GM12878 (cell line): ENCODE measurements around the gene TSFM. TPM values are rescaled to one million over a fixed set of nuclear protein-coding genes. Genes with fewer than 3 reads are reported as not detected.

Experiments used
- ATAC-seq: fragments of 200-7000 bp; cut with Tn5 transposase; 3 replicates; pipeline ENCODE4 v1.9.1; 2020; ENCODE audit warnings: mild to moderate bottlenecking, moderate library complexity
- BruUV-seq: library from RNA; stranded (reverse); fragments of 400-500 nt; replicated peaks from 2 replicates; lab custom pipeline; 2021; lab: Mats Ljungman, UMichigan
- CTCF ChIA-PET: fragments of 300-600 bp; sonication (Branson Sonifier 250); formaldehyde crosslinking; extraction: SDS; loops from one replicate; lab custom pipeline; 2021; ENCODE audit warnings: inconsistent platforms; lab: Yijun Ruan, JAX
- POLR2A ChIA-PET: fragments of 350-600 bp; formaldehyde crosslinking; extraction: SDS; loops from one replicate; lab custom pipeline; 2021; ENCODE audit warnings: inconsistent platforms; lab: Charles Lee
- RAD21 ChIA-PET: fragments of 300-600 bp; sonication (Branson Sonifier 250); formaldehyde crosslinking; loops from one replicate; lab custom pipeline; 2023; ENCODE audit warnings: antibody characterized with exemption; ENCODE audit not compliant: unreplicated experiment; lab: Charles Lee
- SMC1A ChIA-PET: fragments of 300-600 bp; sonication (Branson Sonifier 250); formaldehyde crosslinking; loops from one replicate; lab custom pipeline; 2023; ENCODE audit not compliant: unreplicated experiment, uncharacterized antibody; lab: Charles Lee
- DNase-seq: peaks from one replicate; pipeline ENCODE4 v3.0.0-alpha.2; 2011; ENCODE audit warnings: low read depth, low spot score
- FAIRE-seq: peaks from 3 replicates; lab custom pipeline; 2011; peaks lifted over from hg19 to GRCh38; lab: Jason Lieb, UNC
- H2AFZ ChIP-seq: 2 replicates; pipeline ENCODE4 v1.6.0; 2011; ENCODE audit warnings: low read depth, low read length, control low read depth; ENCODE audit not compliant: control insufficient read depth
- H3K27ac ChIP-seq: 2 replicates; pipeline ENCODE4 v1.5.1; 2011; ENCODE audit warnings: control low read depth; ENCODE audit not compliant: control insufficient read depth, insufficient read depth
- H3K27me3 ChIP-seq, 2 experiments: replicated peaks in 1 of 2; 2 replicates each; pipeline versions ENCODE4 v1.6.0 to v1.6.1; 2011; ENCODE audit warnings: low read length in 1 of 2; ENCODE audit not compliant: control insufficient read depth in 2 of 2, insufficient read depth in 2 of 2
- H3K36me3 ChIP-seq, 2 experiments: 2 replicates each; pipeline ENCODE4 v1.5.1; 2011; ENCODE audit warnings: low read length in 1 of 2; ENCODE audit not compliant: control insufficient read depth in 2 of 2, insufficient read depth in 2 of 2
- H3K4me1 ChIP-seq: 2 replicates; pipeline ENCODE4 v1.6.1; 2011; ENCODE audit warnings: mild to moderate bottlenecking, low read length, moderate library complexity, mixed read lengths; ENCODE audit not compliant: control insufficient read depth, insufficient read depth
- H3K4me2 ChIP-seq: 2 replicates; pipeline ENCODE4 v1.6.0; 2011; ENCODE audit warnings: control low read depth; ENCODE audit not compliant: control insufficient read depth, insufficient read depth
- H3K4me3 ChIP-seq: fragments of 200-600 bp; sonication (generic); 2 replicates; pipeline ENCODE4 v1.5.1; 2016
- H3K79me2 ChIP-seq: 2 replicates; pipeline ENCODE4 v1.6.0; 2011; ENCODE audit warnings: low read length; ENCODE audit not compliant: control insufficient read depth, insufficient read depth
- H3K9ac ChIP-seq: 2 replicates; pipeline ENCODE4 v1.8.0; 2011; ENCODE audit warnings: low read length, control low read depth, mixed read lengths; ENCODE audit not compliant: control insufficient read depth, insufficient read depth
- H3K9me3 ChIP-seq: replicated peaks from 3 replicates; pipeline ENCODE4 v1.5.1; 2011; ENCODE audit warnings: mild to moderate bottlenecking, low read length; ENCODE audit not compliant: control insufficient read depth, insufficient read depth
- H4K20me1 ChIP-seq: 2 replicates; pipeline ENCODE4 v1.6.0; 2011; ENCODE audit not compliant: control insufficient read depth, insufficient read depth
- CBX5 ChIP-seq: sonication (generic); IDR thresholded peaks from 2 replicates; pipeline ENCODE4 v1.6.1; 2016; ENCODE audit warnings: low read depth, moderate library complexity, mild to moderate bottlenecking, inconsistent platforms
- CHD1 ChIP-seq: IDR thresholded peaks from 2 replicates; pipeline ENCODE4 v1.6.1; 2012; ENCODE audit warnings: low read depth, low read length, improper control_type of control experiment
- EGR1 ChIP-seq, 2 experiments: IDR thresholded peaks; 1 replicate in 1 of 2; 2 replicates in 1 of 2; pipeline ENCODE4 v1.6.1; 2011 to 2012; ENCODE audit warnings: low read depth in 2 of 2, low read length in 2 of 2, borderline replicate concordance in 1 of 2, mild to moderate bottlenecking in 1 of 2, moderate library complexity in 1 of 2
- EZH2 ChIP-seq: IDR thresholded peaks from 2 replicates; pipeline ENCODE4 v1.6.1; 2012; ENCODE audit warnings: low read depth, mild to moderate bottlenecking, control low read depth, inconsistent platforms, low read length, borderline replicate concordance; ENCODE audit not compliant: control insufficient read depth
- GABPA ChIP-seq: IDR thresholded peaks from 2 replicates; pipeline ENCODE4 v1.6.1; 2014; ENCODE audit warnings: antibody characterized with exemption, low read depth, mild to moderate bottlenecking, inconsistent platforms
- MXI1 ChIP-seq: fragments of 150-350 bp; IDR thresholded peaks from 2 replicates; pipeline ENCODE4 v1.6.1; 2011; ENCODE audit warnings: low read depth, mild to moderate bottlenecking, inconsistent platforms, low read length, improper control_type of control experiment
- MYC ChIP-seq: IDR thresholded peaks from 2 replicates; pipeline ENCODE4 v1.6.1; 2011; ENCODE audit warnings: mild to moderate bottlenecking, low read length, moderate library complexity, inconsistent platforms; ENCODE audit not compliant: insufficient read depth, insufficient replicate concordance, insufficient read length, severe bottlenecking
- POLR2AphosphoS2 ChIP-seq: IDR thresholded peaks from 2 replicates; pipeline ENCODE4 v1.6.1; 2011; ENCODE audit warnings: low read depth, mild to moderate bottlenecking, low read length, improper control_type of control experiment, moderate library complexity
- RAD51 ChIP-seq: fragments of 450-650 bp; IDR thresholded peaks from 2 replicates; pipeline ENCODE4 v1.6.1; 2016; ENCODE audit warnings: moderate library complexity, mild to moderate bottlenecking, inconsistent platforms
- RCOR1 ChIP-seq: conservative IDR thresholded peaks from 2 replicates; pipeline ENCODE4 v1.6.1; 2012; ENCODE audit warnings: low read depth, low read length, improper control_type of control experiment
- RELA ChIP-seq: fragments of 450-650 bp; IDR thresholded peaks from 2 replicates; pipeline ENCODE4 v1.8.0; 2014; ENCODE audit warnings: borderline replicate concordance; ENCODE audit not compliant: partially characterized antibody
- ZNF384 ChIP-seq: IDR thresholded peaks from 2 replicates; pipeline ENCODE4 v1.6.1; 2012; ENCODE audit warnings: low read depth, mild to moderate bottlenecking, low read length, improper control_type of control experiment, borderline replicate concordance
- ZNF622 ChIP-seq: fragments of 450-650 bp; IDR thresholded peaks from 2 replicates; pipeline ENCODE4 v1.6.1; 2017; ENCODE audit warnings: mild to moderate bottlenecking, inconsistent platforms
- WGBS: methylation state at CpG from one replicate; pipeline ENCODE4 v1.1.6; 2016; ENCODE audit warnings: low lambda C conversion rate; ENCODE audit not compliant: insufficient replicate concordance, insufficient coverage; ENCODE audit errors: missing lambda C conversion rate; 5-methylcytosine and 5-hydroxymethylcytosine counted together
- in situ Hi-C: fragments of 300-500 bp; cut with MboI; formaldehyde crosslinking; loops from 9 replicates; pipeline ENCODE4 v1.14.3; 2018; ENCODE audit warnings: mixed read lengths
- intact Hi-C: fragments of 100-400 bp; cut with micrococcal nuclease; formaldehyde crosslinking; loops from one replicate; pipeline ENCODE4 v1.14.2; 2022; ENCODE audit not compliant: unreplicated experiment
- polyA plus RNA-seq, 11 experiments: library from polyadenylated mRNA; depleted of rRNA in 4 of 11; unstranded in 6 of 11; stranded (reverse) in 5 of 11; fragments of >200 nt; fragmentation: Nextera tagmentation in 4 of 11; fragmentation: Illumina TruSeq in 1 of 11; extraction: Ambion mirVana in 4 of 11; extraction: Trizol in 1 of 11; gene quantifications; 1 replicate in 1 of 11; 2 replicates in 10 of 11; pipeline versions ENCODE4 v1.2.1 to v1.2.3, GENCODE V29; 2011 to 2016; ENCODE audit warnings: inconsistent platforms in 2 of 11, missing spikeins in 2 of 11, low read depth in 1 of 11
- total RNA-seq, 4 experiments: library from RNA; depleted of rRNA in 3 of 4; stranded (reverse); fragments of >200 nt in 3 of 4; fragmentation: Illumina TruSeq in 1 of 4; extraction: Trizol in 1 of 4; gene quantifications; 2 replicates each; pipeline versions ENCODE4 v1.2.1 to v1.2.3, GENCODE V29; 2013 to 2021
- TF ChIP-seq, protein P1 (sequence below): IDR thresholded peaks from 2 replicates; pipeline ENCODE4 v1.6.1; 2012; ENCODE audit warnings: improper control_type of control experiment, low read depth, low read length; ENCODE audit not compliant: insufficient replicate concordance
- TF ChIP-seq, protein P2 (sequence below): IDR thresholded peaks from 2 replicates; pipeline ENCODE4 v1.6.1; 2011; ENCODE audit warnings: borderline replicate concordance, low read depth, mild to moderate bottlenecking, moderate library complexity, low read length; ENCODE audit not compliant: insufficient read depth, poor library complexity, severe bottlenecking

The TSFM gene
- total and polyA plus RNA-seq, 10 of the 15 experiments (the other 5 are each of a cell fraction or from before 2014, with no cell fraction given), result 36.7 to 132 (median 45.6) TPM

DNA sequence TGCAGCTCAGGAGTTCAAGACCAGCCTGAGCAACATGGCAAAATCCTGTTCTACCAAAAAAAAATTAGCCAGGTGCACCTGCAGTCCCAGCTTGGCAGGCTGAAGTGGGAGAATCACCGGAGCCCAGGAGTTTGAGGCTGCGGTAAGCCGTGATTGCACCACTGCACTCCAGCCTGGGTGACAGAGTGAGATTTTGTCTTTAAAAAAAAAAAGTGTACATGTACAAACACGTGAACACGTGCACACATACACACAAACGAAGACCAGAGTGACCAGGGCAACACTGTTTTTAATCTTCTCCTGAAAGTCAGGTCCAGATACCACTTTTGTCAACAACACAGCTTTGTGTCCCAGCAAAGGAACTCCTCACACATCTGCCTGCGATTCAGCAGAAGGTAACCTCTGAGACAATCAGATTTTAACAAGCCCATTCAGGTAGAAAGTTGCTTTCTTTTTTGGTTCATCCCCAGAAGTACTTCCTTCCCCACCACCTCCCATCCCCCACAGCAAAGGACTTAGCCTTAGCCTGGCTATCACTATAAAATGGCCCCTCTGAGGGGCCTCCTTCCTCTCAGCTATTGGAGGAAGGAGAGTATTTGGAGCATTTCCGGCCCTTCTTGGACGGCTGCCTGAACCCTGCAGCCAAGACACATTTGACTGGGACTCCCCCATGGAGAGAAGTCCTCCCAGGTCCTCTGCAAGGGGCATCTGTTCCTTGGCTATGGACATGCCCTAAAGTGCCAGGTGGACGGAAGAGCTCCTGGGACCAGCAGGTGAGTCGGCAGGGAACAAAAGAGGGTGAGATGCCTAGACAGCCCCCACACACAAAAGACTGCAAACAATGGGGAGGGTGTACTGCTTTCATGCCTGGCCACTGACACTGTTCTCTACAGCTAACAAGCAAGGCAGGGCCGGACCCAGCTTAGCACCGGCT is 54.1 kb downstream of the TSFM start:
- H3K4me3 ChIP-seq, result peak overlapping the region; percentile 46
- no TSS peak for BruUV-seq
- RAD21 ChIA-PET, result interaction anchor here (0.9 to 8.5 kb wide), 6 partner anchors 9 to 105 kb away, joined by 3 to 273 read pairs (median 5); partner anchors contain the start of genes ATP23 and CTDSP2
- TF ChIP-seq POLR2AphosphoS2, result no peak
- no peak for TF ChIP-seq RELA
- TF ChIP-seq CBX5, result no peak; the same call in 1 of the 2 replicates
- TF ChIP-seq MYC, result no peak
- TF ChIP-seq RAD51, result no peak
- TF ChIP-seq ZNF384, result no peak
- TF ChIP-seq, protein P1, sequence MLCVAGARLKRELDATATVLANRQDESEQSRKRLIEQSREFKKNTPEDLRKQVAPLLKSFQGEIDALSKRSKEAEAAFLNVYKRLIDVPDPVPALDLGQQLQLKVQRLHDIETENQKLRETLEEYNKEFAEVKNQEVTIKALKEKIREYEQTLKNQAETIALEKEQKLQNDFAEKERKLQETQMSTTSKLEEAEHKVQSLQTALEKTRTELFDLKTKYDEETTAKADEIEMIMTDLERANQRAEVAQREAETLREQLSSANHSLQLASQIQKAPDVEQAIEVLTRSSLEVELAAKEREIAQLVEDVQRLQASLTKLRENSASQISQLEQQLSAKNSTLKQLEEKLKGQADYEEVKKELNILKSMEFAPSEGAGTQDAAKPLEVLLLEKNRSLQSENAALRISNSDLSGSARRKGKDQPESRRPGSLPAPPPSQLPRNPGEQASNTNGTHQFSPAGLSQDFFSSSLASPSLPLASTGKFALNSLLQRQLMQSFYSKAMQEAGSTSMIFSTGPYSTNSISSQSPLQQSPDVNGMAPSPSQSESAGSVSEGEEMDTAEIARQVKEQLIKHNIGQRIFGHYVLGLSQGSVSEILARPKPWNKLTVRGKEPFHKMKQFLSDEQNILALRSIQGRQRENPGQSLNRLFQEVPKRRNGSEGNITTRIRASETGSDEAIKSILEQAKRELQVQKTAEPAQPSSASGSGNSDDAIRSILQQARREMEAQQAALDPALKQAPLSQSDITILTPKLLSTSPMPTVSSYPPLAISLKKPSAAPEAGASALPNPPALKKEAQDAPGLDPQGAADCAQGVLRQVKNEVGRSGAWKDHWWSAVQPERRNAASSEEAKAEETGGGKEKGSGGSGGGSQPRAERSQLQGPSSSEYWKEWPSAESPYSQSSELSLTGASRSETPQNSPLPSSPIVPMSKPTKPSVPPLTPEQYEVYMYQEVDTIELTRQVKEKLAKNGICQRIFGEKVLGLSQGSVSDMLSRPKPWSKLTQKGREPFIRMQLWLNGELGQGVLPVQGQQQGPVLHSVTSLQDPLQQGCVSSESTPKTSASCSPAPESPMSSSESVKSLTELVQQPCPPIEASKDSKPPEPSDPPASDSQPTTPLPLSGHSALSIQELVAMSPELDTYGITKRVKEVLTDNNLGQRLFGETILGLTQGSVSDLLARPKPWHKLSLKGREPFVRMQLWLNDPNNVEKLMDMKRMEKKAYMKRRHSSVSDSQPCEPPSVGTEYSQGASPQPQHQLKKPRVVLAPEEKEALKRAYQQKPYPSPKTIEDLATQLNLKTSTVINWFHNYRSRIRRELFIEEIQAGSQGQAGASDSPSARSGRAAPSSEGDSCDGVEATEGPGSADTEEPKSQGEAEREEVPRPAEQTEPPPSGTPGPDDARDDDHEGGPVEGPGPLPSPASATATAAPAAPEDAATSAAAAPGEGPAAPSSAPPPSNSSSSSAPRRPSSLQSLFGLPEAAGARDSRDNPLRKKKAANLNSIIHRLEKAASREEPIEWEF, result no peak
- TF ChIP-seq, protein P2, sequence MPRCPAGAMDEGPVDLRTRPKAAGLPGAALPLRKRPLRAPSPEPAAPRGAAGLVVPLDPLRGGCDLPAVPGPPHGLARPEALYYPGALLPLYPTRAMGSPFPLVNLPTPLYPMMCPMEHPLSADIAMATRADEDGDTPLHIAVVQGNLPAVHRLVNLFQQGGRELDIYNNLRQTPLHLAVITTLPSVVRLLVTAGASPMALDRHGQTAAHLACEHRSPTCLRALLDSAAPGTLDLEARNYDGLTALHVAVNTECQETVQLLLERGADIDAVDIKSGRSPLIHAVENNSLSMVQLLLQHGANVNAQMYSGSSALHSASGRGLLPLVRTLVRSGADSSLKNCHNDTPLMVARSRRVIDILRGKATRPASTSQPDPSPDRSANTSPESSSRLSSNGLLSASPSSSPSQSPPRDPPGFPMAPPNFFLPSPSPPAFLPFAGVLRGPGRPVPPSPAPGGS, result no peak
- no peak for TF ChIP-seq ZNF622
- TF ChIP-seq RCOR1, result no peak
- no peak for TF ChIP-seq CHD1
- no peak for TF ChIP-seq MXI1
- no peak for TF ChIP-seq EZH2
- peak; percentile 44; the same call in 1 of the 2 replicates for TF ChIP-seq GABPA
- no peak for TF ChIP-seq EGR1 (IDR thresholded peaks at IDR 0.05; ENCODE audit: borderline replicate concordance in 1 of 2, low read depth in 2 of 2, low read length in 2 of 2)

More for the DNA sequence above, 54.1 kb downstream of the TSFM start:
- Histone ChIP-seq H3K79me2 (peaks cover 85% of the 10 kb centered on the region), H3K4me1 (peaks cover 91% of the 10 kb centered on the region), H3K27me3 (no peaks in the 10 kb centered on the region), H3K27ac (peak overlapping the region; percentile 75), H4K20me1 (peaks cover 2% of the 10 kb centered on the region), H3K9me3 (no peaks in the 10 kb centered on the region), H3K9ac (peak overlapping the region; percentile 52), H2AFZ (no peak overlapping the region), H3K36me3 (no peaks in the 10 kb centered on the region), H3K4me2 (peak overlapping the region; percentile 51)
- intact Hi-C loops (no loop called here), in situ Hi-C loops (no loop called here)
- FAIRE-seq, result peak; percentile 23
- ATAC-seq, result peak; percentile 63
- POLR2A ChIA-PET, result interaction anchor here (0.7 to 8.1 kb wide), 6 partner anchors 9 to 105 kb away, joined by 3 to 112 read pairs (median 4); partner anchors contain the start of genes ATP23, CTDSP2, EEF1AKMT3 and METTL1
- SMC1A ChIA-PET, result interaction anchor here (0.6 to 17.6 kb wide), 14 partner anchors 9 to 92 kb away, joined by 3 to 416 read pairs (median 4); partner anchors contain the start of gene TSFM
- DNase-seq, result no peak
- WGBS, result 8% methylated on average over 13 of the region's 13 CpGs
- CTCF ChIA-PET, result interaction anchor here (1.5 to 8.4 kb wide), 6 partner anchors 9 to 80 kb away, joined by 3 to 226 read pairs (median 15); partner anchors contain the start of gene CTDSP2
